SJCRH30 (cell line): ENCODE results near the gene UGT2B17. TPM values are rescaled to one million over a fixed set of nuclear protein-coding genes. Genes with fewer than 3 reads are reported as not detected.

Experiments used
- total RNA-seq: library from RNA; depleted of rRNA; stranded (reverse); fragments of >200 nt; shearing (Covaris generic); gene quantifications from 2 replicates; pipeline ENCODE4 v1.2.3, GENCODE V29; 2014; rRNA removed

The UGT2B17 gene
- total RNA-seq, 1 experiment from 2014 or later, result not detected

Other genes starting within 250 kb of the UGT2B17 start
- gene YTHDC1, start 226.2 kb downstream of the UGT2B17 start, total RNA-seq, result 85.3 and 99.6 TPM in 2 replicates
- gene TMPRSS11E, start 128.9 kb downstream of the UGT2B17 start, total RNA-seq, result not detected in 2 replicates
- not detected in 2 replicates for gene UGT2B15, start 94.3 kb upstream of the UGT2B17 start, total RNA-seq
- gene UGT2B10, start 239.7 kb upstream of the UGT2B17 start, total RNA-seq, result not detected in 2 replicates